CD4-positive, CD25-positive, alpha-beta regulatory T cell (primary cell): ENCODE results near the gene SLC5A6. TPM values are rescaled to one million over a fixed set of nuclear protein-coding genes. Genes with fewer than 3 reads are reported as not detected.
A peak's percentile ranks its signal among the peaks of the same experiment; 100 is the strongest.

Experiments
- ATAC-seq, 2 donors: fragments of 150-1000 bp; cut with Tn5 transposase; one replicate each; pipeline ENCODE4 v1.10.0; 2021; ENCODE audit warnings: low read depth in 2 of 2, moderate number of reproducible peaks in 2 of 2, moderate library complexity in 1 of 2
- DNase-seq, 3 donors: peaks; one replicate each; pipeline versions ENCODE4 v3.0.0 to v3.0.0-alpha.2; 2012 to 2022; ENCODE audit warnings: mixed read lengths in 1 of 3
- H3K27ac ChIP-seq: one replicate; pipeline ENCODE4 v1.7.0; 2013; ENCODE audit warnings: mild to moderate bottlenecking, low read length; ENCODE audit not compliant: insufficient read depth, poor library complexity, severe bottlenecking
- H3K27me3 ChIP-seq: one replicate; pipeline ENCODE4 v1.7.0; 2013; ENCODE audit warnings: low read length; ENCODE audit not compliant: control insufficient read depth, insufficient read depth
- H3K36me3 ChIP-seq: one replicate; pipeline ENCODE4 v1.7.0; 2013; ENCODE audit warnings: mild to moderate bottlenecking, low read length, moderate library complexity; ENCODE audit not compliant: control insufficient read depth, insufficient read depth
- H3K4me1 ChIP-seq: 2 replicates; pipeline ENCODE4 v1.7.0; 2013; ENCODE audit warnings: mild to moderate bottlenecking, low read length; ENCODE audit not compliant: insufficient read depth, control insufficient read depth, poor library complexity, severe bottlenecking
- H3K4me3 ChIP-seq: one replicate; pipeline ENCODE4 v1.7.0; 2013; ENCODE audit warnings: low read depth, mild to moderate bottlenecking, low read length, moderate library complexity
- H3K9me3 ChIP-seq, 2 experiments: 1 replicate in 1 of 2; 2 replicates in 1 of 2; pipeline ENCODE4 v1.7.0; 2013; ENCODE audit warnings: low read length in 2 of 2, mild to moderate bottlenecking in 1 of 2, moderate library complexity in 1 of 2; ENCODE audit not compliant: control insufficient read depth in 2 of 2
- H3K27ac Mint-ChIP-seq, 3 donors: one replicate each; pipeline ENCODE4 v1.8.0; 2020 to 2022; ENCODE audit warnings: mild to moderate bottlenecking in 3 of 3, mixed read lengths in 3 of 3, moderate library complexity in 2 of 3
- H3K27me3 Mint-ChIP-seq: one replicate; pipeline ENCODE4 v1.8.0; 2022; ENCODE audit warnings: mild to moderate bottlenecking, mixed read lengths
- H3K36me3 Mint-ChIP-seq: one replicate; pipeline ENCODE4 v1.8.0; 2020; ENCODE audit warnings: mixed read lengths
- H3K4me1 Mint-ChIP-seq, 4 donors: one replicate each; pipeline ENCODE4 v1.8.0; 2020 to 2022; ENCODE audit warnings: mixed read lengths in 4 of 4, mild to moderate bottlenecking in 1 of 4
- H3K4me3 Mint-ChIP-seq, 4 donors: one replicate each; pipeline ENCODE4 v1.8.0; 2020 to 2022; ENCODE audit warnings: mild to moderate bottlenecking in 4 of 4, mixed read lengths in 4 of 4, moderate library complexity in 3 of 4
- H3K9me3 Mint-ChIP-seq, 7 donors: one replicate each; pipeline ENCODE4 v1.8.0; 2020 to 2022; ENCODE audit warnings: mixed read lengths in 7 of 7, mild to moderate bottlenecking in 3 of 7, moderate library complexity in 2 of 7
- polyA plus RNA-seq, 4 donors: library from polyadenylated mRNA; unstranded; fragments of 300-500 nt; fragmentation: Illumina TruSeq; gene quantifications; one replicate each; pipeline ENCODE4 v1.2.3, GENCODE V29; 2021
- total RNA-seq: library from RNA; stranded (reverse); gene quantifications from one replicate; pipeline ENCODE4 v1.2.3, GENCODE V29; 2022

Gene SLC5A6
- total and polyA plus RNA-seq, 5 donors from 2014 or later: 15.5 to 154 (median 17.3) TPM

DNA sequence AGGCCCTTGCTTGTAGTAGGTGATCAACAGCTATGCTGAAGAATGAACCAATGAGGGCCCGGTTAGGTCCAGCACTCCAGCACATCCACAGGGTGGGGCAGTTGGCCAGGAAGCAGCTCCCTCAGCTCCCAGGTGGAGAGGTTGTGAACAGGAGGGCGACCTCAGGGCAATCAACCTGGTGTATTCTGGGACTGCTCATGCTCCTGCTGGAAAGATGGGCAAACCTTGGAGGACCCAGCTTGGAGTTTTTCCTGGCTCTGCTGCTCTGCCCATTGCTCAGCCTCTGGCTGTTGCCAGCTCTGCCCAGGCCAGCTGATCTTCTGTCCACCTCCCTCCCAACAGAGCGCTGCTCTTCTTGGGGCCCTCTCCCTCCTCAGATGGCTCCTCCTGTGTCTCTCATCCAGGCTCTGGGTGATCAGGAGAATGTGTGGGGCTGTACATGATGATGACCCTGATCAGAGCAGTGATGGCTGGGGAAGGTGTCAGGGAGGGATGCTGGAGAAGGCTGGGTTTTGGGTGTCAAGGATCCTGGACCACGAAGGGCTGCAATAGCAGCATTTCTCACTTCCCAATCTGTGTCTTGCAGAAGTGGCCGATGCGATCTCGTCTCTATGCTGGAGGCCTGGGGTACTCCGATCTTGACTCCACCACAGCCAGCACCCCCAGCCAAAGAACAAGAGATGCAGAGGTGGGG lies 59.8 kb downstream of the SLC5A6 start:
- Mint-ChIP-seq H3K9me3 (no peaks in the 10 kb centered on the region), H3K4me1 (no peaks in the 10 kb centered on the region), H3K36me3 (no peaks in the 10 kb centered on the region), H3K4me3 (no peak overlapping the region), H3K27ac (peak overlapping the region in 1 of 3 donors; percentile 63), H3K27me3 (peaks cover 14% of the 10 kb centered on the region)
- Histone ChIP-seq H3K27ac (no peak overlapping the region), H3K27me3 (no peaks in the 10 kb centered on the region), H3K9me3 (no peaks in the 10 kb centered on the region), H3K4me1 (no peaks in the 10 kb centered on the region), H3K36me3 (no peaks in the 10 kb centered on the region), H3K4me3 (no peak overlapping the region)
- DNase-seq: no peak
- no peak for ATAC-seq

DNA sequence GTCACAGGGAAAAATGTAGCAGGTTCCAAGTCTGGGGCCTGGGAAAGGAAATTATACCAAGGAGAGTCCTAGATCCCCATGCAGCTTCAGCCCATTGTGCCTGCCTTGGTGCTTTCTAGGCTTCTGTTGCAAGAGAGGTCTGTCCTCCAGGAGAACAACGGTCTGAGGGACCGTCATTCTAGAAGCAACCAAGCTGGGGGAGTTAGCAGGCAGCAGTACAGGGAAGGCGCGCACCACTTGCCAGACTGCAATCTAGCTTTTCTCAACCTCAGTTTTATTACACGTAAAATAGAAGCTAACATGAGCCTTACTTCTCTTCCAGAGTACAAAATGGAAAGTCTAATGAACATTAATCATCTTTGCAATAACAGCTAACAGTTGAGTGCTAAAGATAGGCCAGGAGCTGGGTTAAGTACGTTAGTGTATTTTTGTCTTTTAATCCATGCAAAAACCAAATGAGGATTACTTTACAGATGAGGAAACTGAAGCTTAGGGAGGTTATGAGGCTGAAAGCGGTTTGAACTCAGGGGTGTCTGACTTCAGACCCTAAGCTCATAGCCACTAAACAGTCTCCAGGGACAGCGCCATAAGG lies 61.3 kb downstream of the SLC5A6 start:
- Histone ChIP-seq H3K36me3 (no peaks in the 10 kb centered on the region), H3K27ac (no peak overlapping the region), H3K9me3 (no peaks in the 10 kb centered on the region), H3K4me3 (no peak overlapping the region), H3K27me3 (peaks cover 2% of the 10 kb centered on the region), H3K4me1 (no peaks in the 10 kb centered on the region)
- ATAC-seq: no peak
- no peaks in the 10 kb centered on the region for H3K9me3 Mint-ChIP-seq
- H3K4me1 Mint-ChIP-seq: no peaks in the 10 kb centered on the region
- H3K36me3 Mint-ChIP-seq: no peaks in the 10 kb centered on the region
- H3K4me3 Mint-ChIP-seq: no peak overlapping the region
- no peak overlapping the region for H3K27ac Mint-ChIP-seq
- H3K27me3 Mint-ChIP-seq: peaks cover 14% of the 10 kb centered on the region
- DNase-seq: no peak

Other genes with a start within 250 kb of the SLC5A6 start
- gene MAPRE3, start 241.6 kb downstream of the SLC5A6 start, total RNA-seq: 1.7 TPM
- under 1 TPM; 0.38 to 0.92 (median 0.63) TPM for gene MAPRE3, start 241.6 kb downstream of the SLC5A6 start, polyA plus RNA-seq
- 43.3 TPM for gene TMEM214, start 179.3 kb downstream of the SLC5A6 start, total RNA-seq
- 10 to 100 TPM; 17.6 to 21.9 (median 20.3) TPM for gene TMEM214, start 179.3 kb downstream of the SLC5A6 start, polyA plus RNA-seq
- 9.5 TPM for gene AGBL5, start 160.6 kb downstream of the SLC5A6 start, total RNA-seq
- gene AGBL5, start 160.6 kb downstream of the SLC5A6 start, polyA plus RNA-seq: 10 to 100 TPM in 1 of 4 donors, 1 to 10 TPM in 3; 8.9 to 11.3 (median 9.2) TPM
- gene OST4, start 140.6 kb downstream of the SLC5A6 start, total RNA-seq: 279 TPM
- gene OST4, start 140.6 kb downstream of the SLC5A6 start, polyA plus RNA-seq: 1,000 to 10,000 TPM in 1 of 4 donors, 100 to 1,000 TPM in 3; 827 to 1,033 (median 916) TPM
- 0.22 TPM for gene EMILIN1, start 133.7 kb downstream of the SLC5A6 start, total RNA-seq
- 1 to 10 TPM in 2 of 4 donors, under 1 TPM in 2; 0.33 to 1.5 (median 0.94) TPM for gene EMILIN1, start 133.7 kb downstream of the SLC5A6 start, polyA plus RNA-seq
- gene KHK, start 125.5 kb downstream of the SLC5A6 start, total RNA-seq: 5.3 TPM
- gene KHK, start 125.5 kb downstream of the SLC5A6 start, polyA plus RNA-seq: 1 to 10 TPM; 3.4 to 6.6 (median 6.0) TPM
- gene CGREF1, start 93.1 kb downstream of the SLC5A6 start, total RNA-seq: not detected
- gene CGREF1, start 93.1 kb downstream of the SLC5A6 start, polyA plus RNA-seq: under 1 TPM in 1 of 4 donors, not detected in 3; 0.20 TPM
- gene ABHD1, start 88.5 kb downstream of the SLC5A6 start, total RNA-seq: 0.89 TPM
- gene ABHD1, start 88.5 kb downstream of the SLC5A6 start, polyA plus RNA-seq: 1 to 10 TPM in 2 of 4 donors, under 1 TPM in 2; 0.21 to 1.7 (median 0.98) TPM
- gene PREB, start 77.6 kb downstream of the SLC5A6 start, total RNA-seq: 22.3 TPM
- 10 to 100 TPM; 60.3 to 90.7 (median 71.1) TPM for gene PREB, start 77.6 kb downstream of the SLC5A6 start, polyA plus RNA-seq
- not detected for gene PRR30, start 72.9 kb downstream of the SLC5A6 start, total RNA-seq
- not detected for gene PRR30, start 72.9 kb downstream of the SLC5A6 start, polyA plus RNA-seq
- not detected for gene TCF23, start 63.3 kb downstream of the SLC5A6 start, total RNA-seq
- not detected for gene TCF23, start 63.3 kb downstream of the SLC5A6 start, polyA plus RNA-seq
- 77.3 TPM for gene ATRAID, start 227 bp downstream of the SLC5A6 start, total RNA-seq
- 100 to 1,000 TPM; 338 to 375 (median 359) TPM for gene ATRAID, start 227 bp downstream of the SLC5A6 start, polyA plus RNA-seq
- gene CAD, start 5.1 kb upstream of the SLC5A6 start, total RNA-seq: 27.4 TPM
- 10 to 100 TPM; 12.2 to 18.4 (median 13.8) TPM for gene CAD, start 5.1 kb upstream of the SLC5A6 start, polyA plus RNA-seq
- gene SLC30A3, start 50.8 kb upstream of the SLC5A6 start, total RNA-seq: 0.10 TPM
- gene SLC30A3, start 50.8 kb upstream of the SLC5A6 start, polyA plus RNA-seq: under 1 TPM in 1 of 4 donors, not detected in 3; 0.05 TPM
- gene DNAJC5G, start 63.2 kb upstream of the SLC5A6 start, total RNA-seq: not detected
- not detected for gene DNAJC5G, start 63.2 kb upstream of the SLC5A6 start, polyA plus RNA-seq
- not detected for gene TRIM54, start 70.2 kb upstream of the SLC5A6 start, total RNA-seq
- gene TRIM54, start 70.2 kb upstream of the SLC5A6 start, polyA plus RNA-seq: under 1 TPM in 1 of 4 donors, not detected in 3; 0.10 TPM
- 2.2 TPM for gene UCN, start 96.2 kb upstream of the SLC5A6 start, total RNA-seq
- gene UCN, start 96.2 kb upstream of the SLC5A6 start, polyA plus RNA-seq: under 1 TPM in 3 of 4 donors, not detected in 1; 0.24 to 0.79 (median 0.32) TPM
- gene MPV17, start 110.8 kb upstream of the SLC5A6 start, total RNA-seq: 56.7 TPM
- gene MPV17, start 110.8 kb upstream of the SLC5A6 start, polyA plus RNA-seq: 100 to 1,000 TPM; 124 to 166 (median 133) TPM
- gene GTF3C2, start 144.5 kb upstream of the SLC5A6 start, total RNA-seq: 52.8 TPM
- gene GTF3C2, start 144.5 kb upstream of the SLC5A6 start, polyA plus RNA-seq: 10 to 100 TPM; 27.5 to 45.8 (median 35.3) TPM
- gene EIF2B4, start 158.1 kb upstream of the SLC5A6 start, total RNA-seq: 33.2 TPM
- 10 to 100 TPM; 27.3 to 38.8 (median 34.5) TPM for gene EIF2B4, start 158.1 kb upstream of the SLC5A6 start, polyA plus RNA-seq
- 85.5 TPM for gene SNX17, start 158.3 kb upstream of the SLC5A6 start, total RNA-seq
- 100 to 1,000 TPM; 224 to 262 (median 243) TPM for gene SNX17, start 158.3 kb upstream of the SLC5A6 start, polyA plus RNA-seq
- gene ZNF513, start 168.5 kb upstream of the SLC5A6 start, total RNA-seq: 20.9 TPM
- 1 to 10 TPM; 1.4 to 4.9 (median 3.5) TPM for gene ZNF513, start 168.5 kb upstream of the SLC5A6 start, polyA plus RNA-seq
- 73.7 TPM for gene PPM1G, start 197.3 kb upstream of the SLC5A6 start, total RNA-seq
- gene PPM1G, start 197.3 kb upstream of the SLC5A6 start, polyA plus RNA-seq: 100 to 1,000 TPM; 116 to 144 (median 118) TPM
- 182 TPM for gene NRBP1, start 216.4 kb upstream of the SLC5A6 start, total RNA-seq
- 100 to 1,000 TPM in 3 of 4 donors, 10 to 100 TPM in 1; 87.1 to 122 (median 109) TPM for gene NRBP1, start 216.4 kb upstream of the SLC5A6 start, polyA plus RNA-seq
- gene KRTCAP3, start 230.1 kb upstream of the SLC5A6 start, total RNA-seq: 10.0 TPM
- 1 to 10 TPM; 2.0 to 7.7 (median 2.3) TPM for gene KRTCAP3, start 230.1 kb upstream of the SLC5A6 start, polyA plus RNA-seq